22Rv1 (cell line): ENCODE results near the gene JARID2.

Source experiments
- CTCF ChIP-seq: fragments of 450-650 bp; IDR thresholded peaks from 2 replicates; pipeline ENCODE4 v1.5.1; 2017; ENCODE audit warnings: mild to moderate bottlenecking
- ZFX ChIP-seq: fragments of 450-650 bp; IDR thresholded peaks from 2 replicates; pipeline ENCODE4 v1.6.1; 2017; ENCODE audit warnings: antibody characterized with exemption, borderline replicate concordance

- TF ChIP-seq CTCF (no peak), ZFX (no peak)
Observed at GRCh38 chr6:15410126-15410391, 164.2 kb downstream of the JARID2 start.
